HEK293T (cell line): ENCODE data around the gene GHITM.
"Not testable (repeated sequence)": the region's sequence is repeated elsewhere in the genome, so short reads cannot be mapped to it uniquely, and the experiment has no call there.

ENCODE experiments used
- ARNT ChIP-seq: fragments of 450-650 bp; IDR thresholded peaks from 2 replicates; pipeline ENCODE4 v1.6.1; 2017; ENCODE audit warnings: mild to moderate bottlenecking
- BHLHE40 ChIP-seq: fragments of 450-650 bp; IDR thresholded peaks from 2 replicates; pipeline ENCODE4 v1.6.1; 2016; ENCODE audit warnings: mild to moderate bottlenecking, moderate library complexity, borderline replicate concordance
- ELF4 ChIP-seq: fragments of 450-650 bp; IDR thresholded peaks from 2 replicates; pipeline ENCODE4 v1.6.1; 2017; ENCODE audit warnings: antibody characterized with exemption
- FOXM1 ChIP-seq: fragments of 450-650 bp; IDR thresholded peaks from 2 replicates; pipeline ENCODE4 v1.6.1; 2017; ENCODE audit warnings: mild to moderate bottlenecking, borderline replicate concordance
- HDGF ChIP-seq: fragments of 450-650 bp; IDR thresholded peaks from 2 replicates; pipeline ENCODE4 v1.6.1; 2017; ENCODE audit warnings: antibody characterized with exemption, borderline replicate concordance
- SP1 ChIP-seq: fragments of 450-650 bp; IDR thresholded peaks from 2 replicates; pipeline ENCODE4 v1.6.1; 2017
- TARDBP ChIP-seq: fragments of 450-650 bp; IDR thresholded peaks from 2 replicates; pipeline ENCODE4 v1.6.1; 2016

- TF ChIP-seq HDGF, ELF4, ARNT, BHLHE40, FOXM1, SP1, TARDBP: not testable (repeated sequence)
Measured at GRCh38 chr10:84117204-84117603, 22.1 kb upstream of the GHITM start.
